ENCODE results near the gene VTI1A.

- TF ChIP-seq, protein P1, sequence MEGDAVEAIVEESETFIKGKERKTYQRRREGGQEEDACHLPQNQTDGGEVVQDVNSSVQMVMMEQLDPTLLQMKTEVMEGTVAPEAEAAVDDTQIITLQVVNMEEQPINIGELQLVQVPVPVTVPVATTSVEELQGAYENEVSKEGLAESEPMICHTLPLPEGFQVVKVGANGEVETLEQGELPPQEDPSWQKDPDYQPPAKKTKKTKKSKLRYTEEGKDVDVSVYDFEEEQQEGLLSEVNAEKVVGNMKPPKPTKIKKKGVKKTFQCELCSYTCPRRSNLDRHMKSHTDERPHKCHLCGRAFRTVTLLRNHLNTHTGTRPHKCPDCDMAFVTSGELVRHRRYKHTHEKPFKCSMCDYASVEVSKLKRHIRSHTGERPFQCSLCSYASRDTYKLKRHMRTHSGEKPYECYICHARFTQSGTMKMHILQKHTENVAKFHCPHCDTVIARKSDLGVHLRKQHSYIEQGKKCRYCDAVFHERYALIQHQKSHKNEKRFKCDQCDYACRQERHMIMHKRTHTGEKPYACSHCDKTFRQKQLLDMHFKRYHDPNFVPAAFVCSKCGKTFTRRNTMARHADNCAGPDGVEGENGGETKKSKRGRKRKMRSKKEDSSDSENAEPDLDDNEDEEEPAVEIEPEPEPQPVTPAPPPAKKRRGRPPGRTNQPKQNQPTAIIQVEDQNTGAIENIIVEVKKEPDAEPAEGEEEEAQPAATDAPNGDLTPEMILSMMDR (IDR thresholded peaks at IDR 0.05), result no peak
- no peak for TF ChIP-seq POLR2A (IDR thresholded peaks at IDR 0.05)
Observed at GRCh38 chr10:112583236-112583939, 136.4 kb downstream of the VTI1A start.

Measured in breast epithelium (tissue), 3 donors.